Stimulated activated CD8-positive, alpha-beta memory T cell treated with anti-CD3 and anti-CD28 coated beads, Interleukin-15, amount 100 ng/mL, for 4 hours (primary cell): ENCODE results near the gene PFN2.
"Not testable (repeated sequence)": the region's sequence is repeated elsewhere in the genome, so short reads cannot be mapped to it uniquely, and the experiment has no call there.

Experiments
- DNase-seq, 2 donors: peaks; one replicate each; pipeline ENCODE4 v3.0.0-alpha.2; 2020; ENCODE audit warnings: low read depth in 2 of 2

The PFN2 gene, protein sequence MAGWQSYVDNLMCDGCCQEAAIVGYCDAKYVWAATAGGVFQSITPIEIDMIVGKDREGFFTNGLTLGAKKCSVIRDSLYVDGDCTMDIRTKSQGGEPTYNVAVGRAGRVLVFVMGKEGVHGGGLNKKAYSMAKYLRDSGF

DNA sequence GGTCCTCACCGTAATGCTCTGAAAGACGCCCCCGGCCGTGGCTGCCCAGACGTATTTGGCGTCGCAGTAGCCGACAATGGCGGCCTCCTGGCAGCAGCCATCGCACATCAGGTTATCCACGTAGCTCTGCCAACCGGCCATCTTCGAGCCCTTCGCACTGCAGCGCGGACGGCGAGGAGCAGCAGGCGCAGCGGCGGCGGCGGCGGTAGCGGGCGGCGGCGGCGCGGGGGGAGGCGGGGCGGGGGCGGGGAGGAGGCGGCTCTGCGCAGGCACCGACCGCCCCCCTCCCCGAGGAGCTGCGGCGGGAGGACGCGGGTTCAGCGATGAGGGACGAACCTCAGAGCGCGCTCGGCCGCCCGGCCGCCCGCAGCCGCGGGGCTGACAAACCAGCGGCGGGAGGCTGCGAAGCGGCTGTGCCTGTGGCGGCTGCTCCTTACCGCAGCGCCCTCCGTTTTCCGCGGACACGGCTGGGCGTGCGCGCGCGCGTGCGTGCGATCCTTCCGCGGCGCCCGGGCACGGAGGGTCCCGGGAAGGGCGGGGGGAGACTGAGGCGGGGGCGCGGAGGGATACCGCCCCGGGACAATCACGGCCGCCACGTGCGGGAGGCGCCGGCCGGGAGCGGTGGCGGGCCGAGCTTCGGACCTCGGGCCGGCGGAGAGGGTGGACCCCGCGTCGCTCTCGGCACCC lies at the start of gene PFN2:
Gene PFN2 (minus strand): TSS at position 180 of the 687 bp plus-strand sequence. CDS start 39 bp downstream, at position 141.
- DNase-seq: peak in 1 of 2 donors; percentile 38

- no peak for DNase-seq
Observed at GRCh38 chr3:150015901-150016300, 45.2 kb upstream of the PFN2 start.

DNA sequence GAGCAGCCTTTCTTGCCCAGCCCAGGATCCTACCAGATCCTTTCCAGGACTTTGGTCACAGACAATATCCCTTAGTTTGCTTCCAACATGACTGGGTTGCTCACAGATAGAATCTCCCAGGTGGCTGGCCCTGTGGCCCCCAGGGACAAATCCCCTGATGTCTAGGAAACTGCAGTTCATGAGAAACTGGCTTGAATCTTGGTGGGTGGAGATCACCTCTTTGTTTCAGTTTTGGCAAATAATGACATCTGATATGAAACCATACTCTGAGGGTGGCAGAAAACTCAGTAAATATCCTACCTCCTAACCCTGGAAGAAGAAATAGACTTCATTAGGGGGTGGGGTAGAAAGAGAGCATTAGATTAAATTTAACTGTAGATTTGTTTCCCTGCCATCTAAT lies 44.1 kb upstream of the PFN2 start:
- no peak for DNase-seq

- DNase-seq: no peak
Observed at GRCh38 chr3:150013801-150014200, 43.1 kb upstream of the PFN2 start.

GRCh38 chr3:150006794-150007193 lies 36.1 kb upstream of the PFN2 start:
- DNase-seq: no peak

- DNase-seq: no peak
Observed at GRCh38 chr3:150005243-150006112, 34.8 kb upstream of the PFN2 start.

GRCh38 chr3:150000641-150001040 lies 29.9 kb upstream of the PFN2 start:
- no peak for DNase-seq

DNA sequence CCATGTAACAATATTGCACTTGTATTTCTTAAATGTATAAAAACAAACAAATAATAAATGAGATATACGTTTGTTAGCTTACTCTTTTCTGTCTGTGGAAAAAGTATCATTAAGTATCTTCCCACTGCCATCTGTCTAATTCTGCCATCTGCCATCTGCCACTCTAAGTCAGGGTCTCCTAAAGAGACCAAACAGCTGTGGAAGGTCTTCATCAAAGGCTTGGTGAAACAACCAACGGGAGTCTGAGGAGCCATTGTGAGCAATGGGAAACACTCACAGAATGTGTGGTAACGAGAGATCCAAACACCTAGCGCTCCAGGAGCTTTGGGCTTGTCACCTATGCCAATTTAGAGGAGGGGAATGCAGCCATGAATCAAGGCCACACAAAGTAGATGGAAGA lies 28.7 kb upstream of the PFN2 start:
- no peak for DNase-seq

DNA sequence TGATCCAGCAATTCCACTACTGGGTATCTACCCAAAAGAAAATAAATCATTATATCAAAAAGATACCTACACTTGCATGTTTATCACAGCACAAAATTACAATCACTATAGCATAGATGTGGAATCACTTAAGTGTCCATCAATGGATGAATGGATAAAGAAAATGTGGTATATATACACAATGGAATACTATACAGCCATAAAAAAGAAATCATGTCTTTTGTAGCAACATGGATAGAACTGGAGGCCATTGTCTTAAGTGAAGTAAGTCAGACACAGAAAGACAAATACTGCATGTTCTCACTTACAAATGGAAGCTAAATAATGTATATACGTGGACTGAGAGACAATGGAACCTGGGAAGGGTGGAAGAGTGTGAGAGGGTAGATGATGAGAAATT lies 28.3 kb upstream of the PFN2 start:
- DNase-seq: no peak

GRCh38 chr3:149992416-149993058 lies 21.8 kb upstream of the PFN2 start:
- DNase-seq: no peak

GRCh38 chr3:149990423-149990948 lies 19.8 kb upstream of the PFN2 start:
- no peak for DNase-seq

GRCh38 chr3:149989307-149989706 lies 18.6 kb upstream of the PFN2 start:
- DNase-seq: no peak

- no peak for DNase-seq
Observed at GRCh38 chr3:149983628-149984027, 12.9 kb upstream of the PFN2 start.

GRCh38 chr3:149983053-149983452 lies 12.4 kb upstream of the PFN2 start:
- DNase-seq: not testable (repeated sequence)

DNA sequence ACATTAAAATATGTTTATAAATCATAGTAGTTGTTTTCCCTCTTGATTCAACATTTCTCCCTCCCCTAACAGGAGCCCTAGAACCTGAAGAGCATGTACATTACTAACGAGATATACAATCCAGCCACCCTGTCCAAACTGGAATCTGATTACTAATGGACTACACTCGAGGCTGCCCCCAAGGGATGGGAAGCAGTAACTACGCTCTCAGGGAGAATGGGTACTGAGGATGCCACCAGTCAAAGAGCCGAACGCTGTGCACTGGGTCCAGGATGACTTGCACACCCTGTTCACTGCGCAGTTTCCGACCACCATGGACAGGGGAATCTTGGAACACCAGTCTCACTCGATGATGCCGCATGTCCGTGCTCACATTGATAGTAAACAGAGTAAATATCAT lies 11.3 kb upstream of the PFN2 start:
- DNase-seq: not testable (repeated sequence)

- no peak for DNase-seq
Observed at GRCh38 chr3:149977386-149977785, 6.7 kb upstream of the PFN2 start.

DNA sequence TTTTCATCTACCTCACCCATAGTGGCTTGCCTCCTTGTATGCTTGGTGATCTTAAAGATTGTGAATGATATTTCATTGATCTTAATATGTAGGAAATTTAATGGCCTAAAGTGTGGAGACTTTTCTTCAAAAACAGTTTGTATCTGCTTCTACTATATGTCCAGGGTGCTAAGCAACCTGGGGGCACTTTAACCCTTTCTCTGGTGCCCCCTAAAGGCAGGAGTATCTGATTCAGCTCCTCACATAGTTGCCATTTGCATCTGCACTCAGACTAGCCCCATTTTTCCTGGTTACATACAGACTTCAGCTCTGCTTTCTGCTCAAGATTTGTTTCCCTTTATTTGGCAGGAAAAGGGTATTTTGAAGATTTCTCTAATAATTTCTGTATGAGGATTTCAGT lies 5.2 kb upstream of the PFN2 start:
- no peak for DNase-seq

DNA sequence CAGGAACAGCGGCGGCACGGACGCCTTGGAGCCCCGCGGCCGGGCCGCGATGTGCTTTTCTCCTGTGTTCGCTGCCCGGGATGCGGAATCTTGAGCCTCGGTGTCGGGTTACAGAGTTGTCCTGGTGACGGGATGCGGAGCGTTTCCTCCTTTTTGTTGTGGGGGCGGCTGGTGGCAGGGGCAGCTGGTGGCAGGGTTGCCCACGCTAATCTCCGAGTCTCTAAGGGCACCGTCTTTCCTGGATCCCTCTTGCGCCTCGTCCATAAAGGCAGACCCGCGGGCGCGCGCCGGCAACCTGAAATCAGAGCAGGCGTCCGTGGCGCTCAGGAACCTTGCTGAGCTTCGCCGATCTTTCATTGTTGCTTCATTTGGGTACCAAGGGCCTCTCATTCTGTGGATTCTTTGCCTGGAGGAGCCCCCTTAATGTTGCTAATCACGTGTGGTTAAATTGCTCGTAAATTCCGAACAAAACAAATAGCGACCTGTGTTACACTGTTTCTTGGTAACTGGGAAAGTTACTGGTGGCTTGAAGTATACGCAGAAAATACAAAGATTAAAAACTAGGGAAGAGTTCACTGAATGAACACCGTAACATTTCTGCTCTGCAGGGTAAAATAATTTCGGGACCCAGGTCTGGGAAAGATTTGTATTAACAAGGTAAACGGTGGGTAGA lies 844 bp upstream of the PFN2 start:
- peak in 1 of 2 donors; percentile 1 for DNase-seq

- peak; percentile 55 for DNase-seq
Observed at GRCh38 chr3:149969940-149970715, 567 bp downstream of the PFN2 start.

GRCh38 chr3:149969110-149969939 lies 1.4 kb downstream of the PFN2 start:
- DNase-seq: no peak
